GM21723 (cell line): ENCODE results near the gene CCDC86.
"Not testable (repeated sequence)": the region's sequence is repeated elsewhere in the genome, so short reads cannot be mapped to it uniquely, and the experiment has no call there.

Experiments
- ATAC-seq: cut with Tn5 transposase; IDR thresholded peaks from one replicate; pipeline ENCODE4 v1.9.1; 2021; ENCODE audit warnings: mild to moderate bottlenecking, moderate library complexity; ENCODE audit not compliant: unreplicated experiment

CCDC86 gene, protein sequence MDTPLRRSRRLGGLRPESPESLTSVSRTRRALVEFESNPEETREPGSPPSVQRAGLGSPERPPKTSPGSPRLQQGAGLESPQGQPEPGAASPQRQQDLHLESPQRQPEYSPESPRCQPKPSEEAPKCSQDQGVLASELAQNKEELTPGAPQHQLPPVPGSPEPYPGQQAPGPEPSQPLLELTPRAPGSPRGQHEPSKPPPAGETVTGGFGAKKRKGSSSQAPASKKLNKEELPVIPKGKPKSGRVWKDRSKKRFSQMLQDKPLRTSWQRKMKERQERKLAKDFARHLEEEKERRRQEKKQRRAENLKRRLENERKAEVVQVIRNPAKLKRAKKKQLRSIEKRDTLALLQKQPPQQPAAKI

DNA sequence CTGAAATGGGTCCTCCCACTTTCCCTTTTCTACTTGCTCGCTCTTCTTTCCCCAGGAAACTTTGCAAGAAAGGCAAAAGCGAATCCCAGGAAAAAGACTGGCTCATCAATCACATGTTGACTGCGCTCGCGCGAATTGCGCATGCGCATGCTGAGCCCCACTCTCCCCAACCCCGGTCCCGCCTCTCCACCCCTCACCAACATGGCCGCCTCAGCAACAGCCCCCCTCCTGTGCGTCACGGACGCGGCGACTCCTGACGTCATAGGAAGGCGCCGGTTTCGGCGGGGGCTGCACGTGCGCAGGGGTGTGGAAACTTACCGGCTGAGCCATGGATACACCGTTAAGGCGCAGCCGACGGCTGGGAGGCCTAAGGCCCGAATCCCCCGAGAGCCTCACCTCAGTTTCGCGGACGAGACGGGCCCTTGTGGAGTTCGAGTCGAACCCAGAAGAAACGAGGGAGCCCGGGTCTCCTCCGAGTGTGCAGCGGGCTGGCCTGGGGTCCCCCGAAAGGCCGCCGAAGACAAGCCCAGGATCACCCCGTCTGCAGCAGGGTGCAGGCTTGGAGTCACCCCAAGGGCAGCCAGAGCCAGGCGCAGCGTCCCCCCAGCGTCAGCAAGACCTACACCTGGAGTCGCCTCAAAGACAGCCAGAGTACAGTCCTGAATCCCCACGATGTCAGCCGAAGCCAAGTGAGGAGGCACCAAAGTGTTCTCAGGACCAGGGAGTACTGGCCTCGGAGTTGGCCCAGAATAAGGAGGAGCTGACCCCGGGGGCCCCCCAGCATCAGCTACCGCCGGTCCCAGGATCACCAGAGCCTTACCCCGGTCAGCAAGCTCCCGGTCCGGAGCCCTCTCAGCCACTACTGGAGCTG lies at the start of gene CCDC86:
CCDC86 (plus strand) TSS at position 317 of the 871 bp plus-strand sequence; CDS start at position 329, 12 bp downstream.
- ATAC-seq: peak; percentile 79

DNA sequence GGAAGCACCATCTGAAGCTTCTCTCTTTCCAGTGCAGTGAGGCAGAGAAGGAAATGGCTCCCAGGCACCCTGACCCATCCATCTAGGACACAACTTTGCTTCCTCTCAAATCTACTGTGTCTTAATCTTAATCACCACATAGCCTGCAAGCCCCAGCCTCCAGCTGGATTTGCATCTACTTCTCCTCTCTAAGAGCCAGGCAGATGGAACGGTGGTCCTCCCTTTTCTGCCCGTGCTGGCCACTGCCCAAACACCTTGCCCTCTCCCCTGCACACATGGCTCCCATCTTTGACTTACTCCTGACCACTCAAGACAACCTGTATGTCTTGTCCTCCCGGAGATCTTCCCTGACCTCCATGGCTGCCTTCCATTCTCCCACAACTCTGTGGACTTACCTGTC lies 49.4 kb upstream of the CCDC86 start:
- ATAC-seq: no peak

DNA sequence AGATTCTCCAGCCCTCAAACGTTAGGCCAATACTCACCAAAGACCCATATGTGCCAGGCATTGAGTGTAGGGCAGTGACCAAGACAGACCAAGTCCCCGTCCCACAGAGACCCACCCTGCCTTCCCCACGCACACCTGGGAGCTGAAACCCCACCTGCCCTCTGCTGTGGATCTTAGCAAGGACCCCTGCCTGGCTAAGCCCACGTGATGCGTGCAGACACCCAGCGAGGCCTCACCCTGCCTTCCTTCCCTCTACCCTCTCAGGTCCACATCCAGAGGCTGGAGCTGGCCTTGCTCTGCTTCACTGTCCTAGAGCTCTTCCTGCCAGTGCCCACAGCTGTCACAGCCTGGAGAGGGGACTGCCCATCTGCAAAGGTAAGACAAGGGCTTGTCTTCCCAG lies 46.6 kb upstream of the CCDC86 start:
- ATAC-seq: no peak

DNA sequence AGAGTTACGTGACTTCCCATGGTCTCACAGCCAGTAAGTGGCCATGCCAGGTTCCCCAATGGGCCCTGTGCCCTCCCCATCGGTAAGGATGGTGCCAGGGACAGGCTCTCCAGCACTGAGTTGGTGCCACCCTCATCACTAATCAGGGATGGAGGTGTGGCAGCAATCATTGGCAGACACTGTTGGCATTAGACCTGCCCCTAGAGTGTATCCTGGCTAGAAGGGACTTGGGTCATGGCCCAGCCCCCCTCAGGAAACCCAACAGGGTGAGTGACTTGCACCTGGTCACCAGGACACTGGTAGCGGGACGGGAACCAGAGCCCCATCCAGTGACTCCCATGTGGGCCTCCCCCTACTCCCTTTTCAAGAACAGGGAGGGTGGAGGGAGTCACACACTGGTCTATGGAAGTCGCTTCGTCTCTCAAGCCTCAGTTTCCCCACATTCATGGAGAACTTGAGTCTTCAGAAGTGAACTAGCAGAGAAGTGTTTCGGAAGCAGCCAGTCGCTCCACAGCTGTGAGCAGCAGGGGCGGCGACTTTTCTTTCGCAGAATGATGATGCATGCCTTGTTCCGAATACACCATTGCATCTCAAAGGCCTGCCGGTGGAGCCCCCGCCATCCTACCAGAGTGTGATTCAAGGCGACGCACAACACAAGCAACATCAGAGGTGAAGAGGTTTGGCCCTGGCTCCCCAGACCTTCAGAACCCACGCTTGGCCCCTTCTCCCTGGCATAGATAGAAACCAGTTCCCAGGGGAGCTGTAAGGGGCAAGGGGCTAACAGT lies 43.9 kb upstream of the CCDC86 start:
- ATAC-seq: no peak

DNA sequence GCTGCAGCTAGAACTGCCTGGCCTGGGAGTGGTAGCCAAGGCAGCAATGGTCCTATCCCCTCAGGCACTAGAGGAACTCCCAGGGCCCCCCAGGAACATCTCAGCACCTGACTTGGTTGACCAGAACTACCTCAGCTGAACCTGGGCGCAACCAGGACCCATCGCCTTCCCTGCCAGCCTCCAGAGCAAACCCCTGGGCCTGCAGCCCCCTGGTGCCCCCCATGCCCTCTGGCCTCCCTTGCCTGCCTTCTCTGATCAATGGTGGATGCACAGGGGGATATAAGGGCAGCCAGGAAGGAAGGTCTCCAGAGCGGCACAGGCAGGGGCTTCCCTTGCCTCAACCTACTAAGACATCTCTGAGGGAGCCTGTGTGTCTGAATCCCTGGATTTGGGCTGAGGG lies 43.3 kb upstream of the CCDC86 start:
- ATAC-seq: no peak

DNA sequence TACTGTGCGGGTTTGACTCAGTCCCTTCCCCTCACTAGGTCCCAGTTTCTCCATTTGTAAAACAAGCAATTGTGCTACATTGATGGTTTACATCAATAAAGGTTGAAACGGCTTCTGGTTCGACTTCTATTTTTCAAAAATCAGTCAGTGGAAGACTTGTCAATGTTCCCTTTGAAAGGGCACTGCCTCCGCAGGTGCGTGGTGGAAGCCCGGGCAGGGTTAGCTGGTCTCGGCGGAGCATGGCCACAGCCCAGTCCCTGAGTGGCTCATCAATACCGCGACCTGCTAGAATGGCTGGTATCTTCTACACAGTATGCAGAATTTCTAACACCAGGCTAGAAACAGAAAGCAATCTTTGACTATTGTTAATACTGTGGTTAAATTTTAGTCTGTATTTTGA lies 40.7 kb upstream of the CCDC86 start:
- no peak for ATAC-seq

DNA sequence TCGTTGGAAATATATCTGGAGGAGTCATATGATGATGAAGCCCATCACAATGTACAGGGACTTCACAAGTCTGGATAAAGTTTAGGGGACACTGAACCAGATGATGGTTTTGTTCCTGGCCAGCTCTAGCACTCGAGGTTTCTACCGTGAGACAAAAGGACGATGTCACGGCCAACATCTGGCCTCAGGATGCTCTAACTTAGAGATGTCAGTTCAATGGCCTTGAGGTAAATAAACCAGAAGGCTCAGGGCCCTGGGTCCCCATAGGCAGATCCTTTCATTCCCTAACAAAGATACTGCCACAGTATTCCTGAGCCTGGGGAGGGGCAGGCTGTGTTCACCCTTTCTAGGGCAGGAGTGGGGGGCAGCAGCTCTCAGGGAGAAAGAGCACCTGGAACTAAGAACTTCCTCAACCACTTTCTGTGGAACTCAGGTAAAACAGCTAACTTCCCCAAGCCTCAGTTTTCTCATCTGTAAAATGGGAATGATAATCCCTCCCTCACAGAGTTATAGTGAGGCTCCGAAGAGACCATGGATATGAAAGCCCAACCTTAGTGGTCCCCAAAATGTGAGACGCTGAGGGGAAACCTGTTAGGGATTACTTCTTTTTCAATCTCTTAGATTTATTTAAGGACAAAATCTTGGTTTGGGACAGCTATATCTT lies 38.5 kb upstream of the CCDC86 start:
- no peak for ATAC-seq

DNA sequence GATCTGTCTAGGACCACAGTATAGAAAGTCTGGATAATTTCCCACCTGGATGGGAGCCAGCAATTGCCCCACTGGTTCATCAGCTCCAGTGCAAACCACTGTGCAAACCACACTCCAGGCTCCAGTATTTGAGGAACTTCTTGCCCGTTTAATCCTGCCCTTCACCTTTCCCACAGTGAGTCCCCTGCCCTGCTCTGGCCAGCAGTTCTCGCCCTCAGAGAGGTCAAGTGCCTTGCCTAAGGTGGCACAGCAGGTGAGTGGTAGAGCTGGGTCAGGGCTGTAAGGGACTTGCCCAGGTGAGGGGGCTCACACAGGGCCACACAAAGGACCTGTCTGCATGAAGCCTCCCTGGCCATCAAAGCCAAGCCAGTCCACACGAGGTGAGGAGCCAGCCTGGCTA lies 32.7 kb upstream of the CCDC86 start:
- no peak for ATAC-seq

DNA sequence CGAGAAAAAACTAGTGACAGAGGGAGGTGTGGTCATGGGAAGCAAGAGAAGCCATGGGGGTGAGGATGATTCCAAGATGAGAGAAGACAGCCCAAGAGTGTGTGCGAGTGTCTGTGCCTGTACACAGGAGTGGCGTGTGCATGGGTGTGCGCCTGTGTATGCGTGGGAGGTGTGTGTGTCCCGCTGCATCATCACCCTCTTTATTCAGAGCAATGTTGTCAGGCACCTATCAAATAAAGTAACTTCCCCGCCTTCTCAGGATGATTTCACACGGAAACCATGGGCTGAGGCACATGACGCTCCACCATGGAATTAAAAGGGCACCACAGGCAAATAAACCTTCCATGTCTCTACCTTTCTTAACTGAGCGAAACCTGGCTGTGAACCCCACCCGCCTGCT lies 32.2 kb upstream of the CCDC86 start:
- ATAC-seq: no peak

DNA sequence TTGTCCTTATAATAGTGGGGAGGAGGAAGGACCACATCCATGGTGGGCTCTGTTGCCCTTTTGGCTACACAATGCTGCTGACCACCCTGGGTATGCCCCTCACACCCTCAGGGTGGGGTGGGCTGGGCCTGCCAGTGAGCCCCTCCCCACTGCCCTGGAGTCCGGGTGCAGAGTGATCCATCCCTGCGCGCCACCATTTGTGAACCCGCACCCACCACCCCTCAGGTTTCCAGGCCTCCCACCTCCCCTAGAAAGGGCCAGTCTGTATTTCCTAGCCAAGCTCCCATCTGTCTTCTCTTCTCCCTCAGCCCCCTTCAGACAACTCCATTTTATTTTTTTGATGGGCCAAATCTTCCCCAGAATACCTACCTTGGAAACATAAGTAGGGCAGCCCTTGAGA lies 31.8 kb upstream of the CCDC86 start:
- no peak for ATAC-seq

DNA sequence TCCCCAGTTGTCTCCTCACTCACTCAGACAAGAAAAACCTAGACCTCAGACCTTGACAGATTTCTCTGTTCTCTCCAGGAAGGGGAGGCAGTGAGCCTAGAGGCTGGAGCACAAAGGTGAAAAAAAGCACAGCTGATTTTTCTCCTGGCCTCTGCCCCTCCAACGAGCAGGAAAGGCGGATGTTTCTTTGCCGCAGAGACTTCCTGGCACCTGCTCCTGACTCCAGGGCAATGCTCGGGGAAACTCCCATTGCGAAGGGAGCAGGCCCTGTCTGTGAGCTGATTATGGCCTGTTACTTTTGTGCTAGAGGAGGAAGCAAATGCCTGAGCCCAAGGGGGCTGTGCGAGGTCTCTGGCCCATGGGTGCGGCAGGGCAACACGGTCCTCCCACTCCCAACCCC lies 31.3 kb upstream of the CCDC86 start:
- ATAC-seq: no peak

DNA sequence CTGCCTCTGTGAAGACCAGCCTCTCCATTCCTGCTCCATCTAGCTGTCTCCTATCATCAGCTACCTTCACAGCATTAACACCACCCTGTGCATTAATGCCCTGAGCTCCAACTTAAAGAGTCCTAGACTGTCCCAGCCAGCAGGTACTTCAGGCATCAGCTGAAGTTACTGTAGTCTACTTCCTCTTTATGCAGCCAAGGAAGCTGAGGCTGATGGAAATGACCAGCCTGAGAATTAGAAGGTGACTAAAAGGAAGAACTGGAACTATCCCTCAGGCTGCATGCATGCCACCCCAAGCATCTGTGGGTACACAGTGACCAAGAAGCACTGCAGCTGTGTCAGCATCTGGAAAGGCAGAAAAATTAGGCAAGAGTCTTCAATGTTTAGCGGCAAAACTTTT lies 28.6 kb upstream of the CCDC86 start:
- no peak for ATAC-seq

DNA sequence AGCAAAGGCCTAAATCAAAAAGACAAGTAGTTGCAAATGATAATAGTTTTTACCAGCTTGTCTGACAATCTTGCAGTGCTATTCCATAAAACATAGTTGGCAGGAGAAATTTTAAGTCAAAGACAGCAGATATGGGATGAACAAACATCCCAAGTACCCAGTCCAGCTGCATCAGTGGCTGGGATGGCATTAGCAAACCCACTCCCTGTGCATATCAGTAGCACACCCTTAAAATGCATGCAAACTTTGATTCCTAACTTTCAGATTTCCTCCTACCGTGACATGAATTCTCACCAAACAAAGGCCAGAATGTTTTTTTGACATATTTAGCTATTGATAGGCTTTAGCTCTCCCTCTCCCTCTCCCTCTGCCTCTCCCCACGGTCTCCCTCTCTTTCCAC lies 27.8 kb upstream of the CCDC86 start:
- no peak for ATAC-seq

DNA sequence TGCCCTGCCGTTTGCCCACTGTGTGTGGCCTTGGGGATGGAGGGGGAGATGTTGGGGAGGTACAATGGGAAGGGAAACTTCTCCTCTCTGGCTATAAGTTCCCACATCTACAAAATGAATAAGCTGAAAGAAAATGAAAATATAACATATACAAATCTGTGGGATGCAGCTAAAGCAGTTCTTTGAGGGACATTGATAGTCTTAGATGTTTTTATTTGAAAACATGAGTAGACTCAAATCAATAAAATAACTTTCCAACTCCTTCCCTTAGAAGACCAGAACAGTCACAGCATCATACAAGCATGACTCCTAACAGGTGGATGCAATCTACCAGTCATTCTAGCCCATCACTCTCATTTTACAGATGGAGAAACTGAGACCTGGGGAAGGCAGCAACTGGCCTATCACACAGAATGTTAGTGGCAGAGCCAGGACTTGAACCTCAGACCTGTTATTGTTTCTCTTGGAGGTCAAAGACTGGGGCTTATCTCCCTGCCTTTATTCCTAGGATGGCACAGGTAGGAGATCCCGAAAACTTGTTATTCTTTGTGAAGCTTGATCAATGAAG lies 25.2 kb upstream of the CCDC86 start:
- ATAC-seq: no peak

DNA sequence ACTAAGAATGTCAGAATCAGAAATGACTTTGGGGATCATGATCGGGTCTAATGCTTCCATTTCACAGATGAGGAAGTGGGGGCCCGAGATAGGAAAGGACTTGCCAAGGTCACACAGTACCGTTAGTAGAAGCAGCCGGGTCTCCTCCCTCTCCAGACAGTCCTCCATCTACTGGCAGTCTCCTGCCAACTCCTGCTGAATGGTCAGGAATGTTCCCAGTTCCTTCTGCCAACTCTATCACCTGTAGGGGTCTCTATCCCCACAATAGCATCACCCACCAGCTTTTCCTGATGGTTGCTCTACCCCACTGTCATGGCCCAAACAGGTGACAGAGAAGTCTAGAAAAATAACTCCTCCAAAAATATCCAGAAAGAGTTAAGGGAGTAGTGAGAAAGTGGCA lies 23.9 kb upstream of the CCDC86 start:
- ATAC-seq: no peak

DNA sequence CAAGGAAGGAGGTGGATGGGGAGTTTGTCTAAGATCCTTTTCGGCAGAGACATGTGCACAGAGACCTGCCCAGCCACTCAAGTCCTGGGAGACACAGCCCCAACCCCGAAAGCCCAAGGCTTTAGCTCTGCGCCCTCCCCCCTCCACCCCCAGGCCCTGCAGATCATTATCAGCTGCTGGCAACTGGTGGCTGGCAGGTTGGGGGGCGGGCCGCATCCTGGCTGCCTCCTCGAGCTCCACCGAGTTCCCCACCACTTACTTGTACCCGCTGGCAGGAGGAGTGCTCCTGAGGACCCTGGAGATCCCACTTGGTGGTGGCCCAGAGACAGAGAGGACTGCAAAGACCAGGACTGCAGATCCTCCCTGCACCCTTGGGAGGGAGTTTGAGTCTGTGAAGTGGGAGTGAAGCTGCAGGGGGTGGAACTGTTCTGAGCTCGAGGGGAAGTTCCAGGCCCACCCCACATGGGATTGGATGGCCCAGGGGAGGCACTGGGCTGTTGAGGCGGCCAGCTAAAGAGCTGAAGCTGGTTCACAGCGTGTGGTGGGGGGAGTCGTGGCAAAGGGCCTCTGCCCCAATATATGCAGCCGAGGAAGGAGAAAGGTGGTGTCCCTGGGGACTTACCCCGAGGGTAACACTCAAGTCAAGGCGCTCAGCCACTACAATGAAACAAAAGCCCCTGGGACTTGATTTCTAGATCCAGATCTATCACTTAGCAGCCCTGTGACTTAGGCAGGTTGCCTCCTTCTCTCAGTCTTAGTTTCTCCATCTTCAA lies 19.9 kb upstream of the CCDC86 start:
- ATAC-seq: no peak

DNA sequence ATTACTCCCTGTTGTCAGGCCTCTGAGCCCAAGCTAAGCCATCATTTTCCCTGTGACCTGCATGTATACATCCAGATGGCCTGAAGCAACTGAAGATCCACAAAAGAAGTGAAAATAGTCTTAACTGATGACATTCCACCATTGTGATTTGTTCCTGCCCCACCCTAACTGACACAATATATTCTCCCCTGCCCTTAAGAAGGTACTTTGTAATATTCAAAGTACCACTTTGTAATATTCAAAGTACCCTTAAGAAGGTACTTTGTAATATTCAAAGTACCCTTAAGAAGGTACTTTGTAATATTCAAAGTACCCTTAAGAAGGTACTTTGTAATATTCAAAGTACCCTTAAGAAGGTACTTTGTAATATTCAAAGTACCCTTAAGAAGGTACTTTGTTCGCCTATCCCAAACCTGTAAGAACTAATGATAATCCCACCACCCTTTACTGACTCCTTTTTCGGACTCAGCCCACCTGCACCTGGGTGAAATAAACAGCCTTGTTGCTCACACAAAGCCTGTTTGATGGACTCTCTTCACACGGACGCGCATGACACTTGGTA lies 18.1 kb upstream of the CCDC86 start:
- ATAC-seq: not testable (repeated sequence)

DNA sequence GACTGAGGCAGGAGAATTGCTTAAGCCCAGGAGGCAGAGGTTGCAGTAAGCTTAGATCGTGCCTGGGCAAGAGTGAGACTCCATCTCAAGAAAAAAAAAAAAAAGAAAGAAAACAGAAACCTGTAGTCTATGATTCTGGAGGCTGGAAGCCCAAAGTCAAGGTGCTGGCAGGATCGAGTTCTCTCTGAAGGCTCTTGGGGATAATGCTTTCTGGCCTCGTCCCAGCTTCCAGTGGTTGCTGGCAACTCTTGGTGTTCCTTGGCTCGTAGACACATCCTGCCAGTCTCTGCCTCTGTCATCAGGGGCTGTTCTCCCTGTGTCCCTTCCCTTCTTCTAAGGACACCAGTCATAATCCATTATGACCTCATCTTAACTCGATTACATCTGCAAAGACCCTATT lies 16.8 kb upstream of the CCDC86 start:
- no peak for ATAC-seq

DNA sequence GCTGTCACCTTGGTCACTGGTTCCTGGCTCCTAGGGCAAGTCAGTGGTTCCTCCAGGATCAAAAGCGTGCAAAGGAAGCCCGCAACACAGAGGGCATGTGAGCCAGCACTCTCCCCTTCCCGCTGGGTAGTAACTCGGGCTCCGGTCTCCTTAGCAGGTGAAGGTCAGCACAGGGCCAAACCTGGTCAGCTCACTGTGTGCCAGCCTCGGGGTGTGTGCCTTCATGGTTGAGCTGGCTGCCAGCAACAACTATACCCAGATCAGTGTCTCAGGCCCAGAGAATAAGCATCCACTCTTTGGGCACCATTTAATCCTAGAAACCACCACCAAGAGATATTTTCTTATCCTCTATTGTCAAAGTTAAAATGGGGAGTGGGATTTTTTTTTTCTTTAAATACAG lies 16.1 kb upstream of the CCDC86 start:
- ATAC-seq: no peak
